Activated CD4-positive, alpha-beta T cell treated with anti-CD3 and anti-CD28 coated beads, Interleukin-2, amount 50 U/mL, for 16 hours (primary cell): ENCODE data around the gene KIF26A.

Experiments used
- DNase-seq: peaks from one replicate; pipeline ENCODE4 v3.0.0-alpha.2; 2020

KIF26A gene

GRCh38 chr14:104161602-104162367, 23.4 kb downstream of the KIF26A start:
- DNase-seq: no peak

- DNase-seq: no peak
These were observed 24.1 kb downstream of the KIF26A start for GRCh38 chr14:104162495-104162894.

GRCh38 chr14:104163541-104163940, 25.2 kb downstream of the KIF26A start:
- DNase-seq: no peak

- DNase-seq: no peak
These were observed 25.7 kb downstream of the KIF26A start for GRCh38 chr14:104164041-104164440.

- no peak for DNase-seq
These were observed 26.1 kb downstream of the KIF26A start for GRCh38 chr14:104164512-104164911.

GRCh38 chr14:104166698-104167097, 28.3 kb downstream of the KIF26A start:
- DNase-seq: no peak

GRCh38 chr14:104168603-104169002, 30.2 kb downstream of the KIF26A start:
- no peak for DNase-seq

- DNase-seq: no peak
These were observed 30.8 kb downstream of the KIF26A start for GRCh38 chr14:104169005-104169698.

GRCh38 chr14:104169699-104170479, 31.5 kb downstream of the KIF26A start:
- no peak for DNase-seq

- no peak for DNase-seq
These were observed 32.8 kb downstream of the KIF26A start for GRCh38 chr14:104171029-104171697.

GRCh38 chr14:104171895-104172294, 33.5 kb downstream of the KIF26A start:
- DNase-seq: no peak

- DNase-seq: no peak
These were observed 34.0 kb downstream of the KIF26A start for GRCh38 chr14:104172349-104172748.

GRCh38 chr14:104172880-104173279, 34.5 kb downstream of the KIF26A start:
- no peak for DNase-seq

- no peak for DNase-seq
These were observed 35.7 kb downstream of the KIF26A start for GRCh38 chr14:104174051-104174450.

GRCh38 chr14:104175041-104175440, 36.7 kb downstream of the KIF26A start:
- DNase-seq: no peak

- no peak for DNase-seq
These were observed 37.4 kb downstream of the KIF26A start for GRCh38 chr14:104175811-104176210.

GRCh38 chr14:104176611-104177010, 38.2 kb downstream of the KIF26A start:
- DNase-seq: no peak

- DNase-seq: no peak
These were observed 39.0 kb downstream of the KIF26A start for GRCh38 chr14:104177411-104177810.

GRCh38 chr14:104178279-104178678, 39.9 kb downstream of the KIF26A start:
- no peak for DNase-seq

- DNase-seq: no peak
These were observed 40.7 kb downstream of the KIF26A start for GRCh38 chr14:104179126-104179525.

- DNase-seq: no peak
These were observed 41.3 kb downstream of the KIF26A start for GRCh38 chr14:104179564-104180129.

GRCh38 chr14:104180561-104181165, 42.3 kb downstream of the KIF26A start:
- DNase-seq: no peak
